Neural cell (in vitro differentiated cells): ENCODE results near the gene HSF4. TPM values are rescaled to one million over a fixed set of nuclear protein-coding genes. Genes with fewer than 3 reads are reported as not detected.

Source experiments
- H2AFZ ChIP-seq: fragments of 200-600, 300-800 bp; sonication (generic), shearing (Covaris generic); 2 replicates; pipeline ENCODE4 v1.6.0; 2014; ENCODE audit warnings: low read depth, mild to moderate bottlenecking, antibody characterized with exemption, low read length, moderate library complexity
- H3F3A ChIP-seq: fragments of 200-600 bp; shearing (Covaris generic); 2 replicates; pipeline ENCODE4 v1.6.1; 2016; ENCODE audit warnings: mild to moderate bottlenecking, moderate library complexity, mixed read lengths, antibody characterized with exemption, low read length; ENCODE audit not compliant: insufficient read depth, poor library complexity, severe bottlenecking
- H3K27ac ChIP-seq: fragments of 200-600, 300-800 bp; sonication (generic), shearing (Covaris generic); 2 replicates; pipeline ENCODE4 v1.5.1; 2014; ENCODE audit warnings: mild to moderate bottlenecking, low read length, moderate library complexity
- H3K27me3 ChIP-seq: fragments of 300-800, 200-600 bp; sonication (generic), shearing (Covaris generic); 2 replicates; pipeline ENCODE4 v1.6.0; 2014; ENCODE audit warnings: mild to moderate bottlenecking, low read depth, low read length, moderate library complexity; ENCODE audit not compliant: insufficient read depth
- H3K36me3 ChIP-seq: fragments of 300-800, 200-600 bp; sonication (generic), shearing (Covaris generic); 2 replicates; pipeline ENCODE4 v1.5.1; 2014; ENCODE audit warnings: mild to moderate bottlenecking, antibody characterized with exemption, low read length, moderate library complexity; ENCODE audit not compliant: insufficient read depth
- H3K4me2 ChIP-seq: fragments of 300-800, 200-600 bp; sonication (generic), shearing (Covaris generic); 2 replicates; pipeline ENCODE4 v1.6.0; 2014; ENCODE audit warnings: mild to moderate bottlenecking, low read length
- H3K4me3 ChIP-seq: fragments of 300-800, 200-600 bp; sonication (generic), shearing (Covaris generic); 2 replicates; pipeline ENCODE4 v1.5.1; 2014; ENCODE audit warnings: mild to moderate bottlenecking, low read length, moderate library complexity
- H3K79me2 ChIP-seq: fragments of 200-600 bp; shearing (Covaris generic); replicated peaks from 2 replicates; pipeline ENCODE4 v1.6.0; 2014; ENCODE audit warnings: mild to moderate bottlenecking, low read length, moderate library complexity; ENCODE audit not compliant: insufficient read depth
- H3K9ac ChIP-seq: fragments of 300-800, 200-600 bp; sonication (generic), shearing (Covaris generic); 2 replicates; pipeline ENCODE4 v1.6.1; 2016; ENCODE audit warnings: mild to moderate bottlenecking, low read length, mixed read lengths
- H3K9me2 ChIP-seq: fragments of 200-600 bp; shearing (Covaris generic); 2 replicates; pipeline ENCODE4 v1.6.1; 2016; ENCODE audit warnings: mild to moderate bottlenecking, low read length, mixed read lengths; ENCODE audit not compliant: insufficient read depth
- H3K9me3 ChIP-seq: fragments of 200-600, 300-800 bp; sonication (generic), shearing (Covaris generic); 2 replicates; pipeline ENCODE4 v1.6.1; 2016; ENCODE audit warnings: mild to moderate bottlenecking, mixed run types, low read length, moderate library complexity, mixed read lengths
- H4K20me1 ChIP-seq: fragments of 200-600 bp; shearing (Covaris generic); 2 replicates; pipeline ENCODE4 v1.6.1; 2016; ENCODE audit warnings: mild to moderate bottlenecking, mixed run types; ENCODE audit not compliant: insufficient read depth
- CTCF ChIP-seq: fragments of 450-650 bp; IDR thresholded peaks from 2 replicates; pipeline ENCODE4 v1.5.1; 2014; ENCODE audit warnings: antibody characterized with exemption, mild to moderate bottlenecking, moderate library complexity; ENCODE audit not compliant: poor library complexity, severe bottlenecking
- EP300 ChIP-seq: fragments of 450-650 bp; conservative IDR thresholded peaks from 2 replicates; pipeline ENCODE4 v1.6.1; 2014; ENCODE audit warnings: antibody characterized with exemption, mild to moderate bottlenecking, moderate library complexity; ENCODE audit not compliant: poor library complexity, severe bottlenecking
- EZH2 ChIP-seq: fragments of 200-600, 300-800 bp; shearing (Covaris generic), sonication (generic); IDR thresholded peaks from 2 replicates; pipeline ENCODE4 v1.6.1; 2014; ENCODE audit warnings: antibody characterized with exemption, low read length, borderline replicate concordance, mild to moderate bottlenecking; ENCODE audit not compliant: insufficient read depth, poor library complexity, severe bottlenecking
- MXI1 ChIP-seq: fragments of 450-650 bp; conservative IDR thresholded peaks from 2 replicates; pipeline ENCODE4 v1.6.1; 2014; ENCODE audit warnings: antibody characterized with exemption, mild to moderate bottlenecking; ENCODE audit not compliant: poor library complexity, severe bottlenecking
- POLR2AphosphoS5 ChIP-seq: IDR thresholded peaks from 2 replicates; pipeline ENCODE4 v1.6.1; 2012
- RAD21 ChIP-seq: fragments of 450-650 bp; conservative IDR thresholded peaks from 2 replicates; pipeline ENCODE4 v1.6.1; 2014; ENCODE audit warnings: antibody characterized with exemption, mild to moderate bottlenecking, moderate library complexity
- REST ChIP-seq: IDR thresholded peaks from 2 replicates; pipeline ENCODE4 v1.6.1; 2012; ENCODE audit warnings: borderline replicate concordance
- SMC3 ChIP-seq: fragments of 450-650 bp; conservative IDR thresholded peaks from 2 replicates; pipeline ENCODE4 v1.6.1; 2014; ENCODE audit warnings: antibody characterized with exemption, mild to moderate bottlenecking, moderate library complexity; ENCODE audit not compliant: poor library complexity
- TAF1 ChIP-seq: IDR thresholded peaks from 2 replicates; pipeline ENCODE4 v1.6.1; 2012; ENCODE audit warnings: low read depth
- polyA plus RNA-seq: library from polyadenylated mRNA; depleted of rRNA; stranded (reverse); fragments of >200 nt; gene quantifications from 2 replicates; pipeline ENCODE4 v1.2.3, GENCODE V29; 2014

HSF4 gene
- polyA plus RNA-seq, 1 donor from 2014 or later, result 12.7 TPM

- TF ChIP-seq EP300 (no peak), POLR2AphosphoS5 (peak; percentile 18)
- H3K27me3 ChIP-seq, result peaks cover 48% of the 10 kb centered on the region
- H2AFZ ChIP-seq, result no peak overlapping the region
Measured at GRCh38 chr16:67177743-67178699, 13.5 kb downstream of the HSF4 start.

GRCh38 chr16:67179421-67180080 is 15.0 kb downstream of the HSF4 start:
- TF ChIP-seq MXI1 (no peak), CTCF (no peak), EP300 (no peak), POLR2AphosphoS5 (no peak), TAF1 (no peak), REST (no peak), SMC3 (no peak), EZH2 (no peak), RAD21 (no peak)

More at GRCh38 chr16:67177743-67178699, 13.5 kb downstream of the HSF4 start:
- H3K27ac ChIP-seq, result no peak overlapping the region
- no peaks in the 10 kb centered on the region for H3F3A ChIP-seq
- no peaks in the 10 kb centered on the region for H3K9me3 ChIP-seq
- H3K36me3 ChIP-seq, result no peaks in the 10 kb centered on the region
- H3K4me3 ChIP-seq, result peak overlapping the region; percentile 59
- H3K9ac ChIP-seq, result no peak overlapping the region
- H3K4me2 ChIP-seq, result no peak overlapping the region
- no peaks in the 10 kb centered on the region for H3K9me2 ChIP-seq
- peaks cover 21% of the 10 kb centered on the region for H3K79me2 ChIP-seq
- peaks cover 20% of the 10 kb centered on the region for H4K20me1 ChIP-seq

More at GRCh38 chr16:67179421-67180080, 15.0 kb downstream of the HSF4 start:
- H3K4me2 ChIP-seq, result no peak overlapping the region
- no peaks in the 10 kb centered on the region for H3K9me2 ChIP-seq
- no peaks in the 10 kb centered on the region for H3F3A ChIP-seq
- H4K20me1 ChIP-seq, result peaks cover 16% of the 10 kb centered on the region
- peaks cover 33% of the 10 kb centered on the region for H3K27me3 ChIP-seq
- peak overlapping the region; percentile 59 for H3K4me3 ChIP-seq
- H3K9ac ChIP-seq, result no peak overlapping the region
- H3K27ac ChIP-seq, result no peak overlapping the region
- H3K79me2 ChIP-seq, result peaks cover 24% of the 10 kb centered on the region
- H3K9me3 ChIP-seq, result no peaks in the 10 kb centered on the region
- H2AFZ ChIP-seq, result no peak overlapping the region
- no peaks in the 10 kb centered on the region for H3K36me3 ChIP-seq
